GM19328 (cell line): ENCODE measurements around the gene MS4A6E.

Experiments used
- ATAC-seq: cut with Tn5 transposase; IDR thresholded peaks from one replicate; pipeline ENCODE4 v1.9.1; 2021; ENCODE audit warnings: mild to moderate bottlenecking, moderate library complexity; ENCODE audit not compliant: unreplicated experiment

MS4A6E gene

DNA sequence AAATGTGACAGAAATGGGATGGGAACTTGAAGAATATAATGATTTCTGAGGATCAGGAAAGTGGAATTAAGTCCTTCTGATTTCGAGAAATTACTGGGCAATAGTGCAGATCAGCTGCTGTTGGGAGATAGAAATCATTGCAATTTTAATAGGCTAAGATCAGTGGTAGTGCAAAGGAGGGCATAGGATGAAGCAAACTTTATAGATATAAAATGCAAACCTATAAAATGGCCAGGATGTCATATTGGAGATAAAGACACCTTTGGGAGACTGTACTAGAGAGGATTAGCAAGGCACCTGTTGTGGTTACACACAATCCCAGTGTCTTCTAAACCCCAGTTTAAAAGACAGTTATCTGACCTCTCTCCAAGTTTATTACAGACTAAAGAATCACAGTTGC, 44.8 kb downstream of the MS4A6E start:
- ATAC-seq = no peak

GRCh38 chr11:60372767-60373166, 45.7 kb downstream of the MS4A6E start:
- ATAC-seq = no peak

GRCh38 chr11:60375316-60375715, 48.3 kb downstream of the MS4A6E start:
- no peak for ATAC-seq

DNA sequence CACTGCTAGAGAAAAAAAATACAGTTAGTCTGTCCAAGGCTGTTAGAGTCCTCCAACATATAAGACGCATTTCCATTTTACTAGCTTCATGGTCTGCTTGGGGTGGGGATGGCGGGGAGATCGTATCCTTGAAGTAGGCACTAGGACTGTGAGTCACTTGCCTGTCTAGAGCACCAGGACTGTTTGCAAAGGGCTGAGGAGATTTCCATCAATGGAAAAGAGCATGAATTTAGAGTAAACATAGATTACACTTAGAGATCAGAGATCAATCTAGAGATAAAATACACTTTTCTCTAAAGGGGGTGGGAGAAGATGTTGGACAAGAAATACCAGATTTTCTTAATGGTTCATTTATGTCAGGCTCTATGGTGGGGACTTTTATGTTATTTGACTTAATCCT, 49.5 kb downstream of the MS4A6E start:
- ATAC-seq = no peak

DNA sequence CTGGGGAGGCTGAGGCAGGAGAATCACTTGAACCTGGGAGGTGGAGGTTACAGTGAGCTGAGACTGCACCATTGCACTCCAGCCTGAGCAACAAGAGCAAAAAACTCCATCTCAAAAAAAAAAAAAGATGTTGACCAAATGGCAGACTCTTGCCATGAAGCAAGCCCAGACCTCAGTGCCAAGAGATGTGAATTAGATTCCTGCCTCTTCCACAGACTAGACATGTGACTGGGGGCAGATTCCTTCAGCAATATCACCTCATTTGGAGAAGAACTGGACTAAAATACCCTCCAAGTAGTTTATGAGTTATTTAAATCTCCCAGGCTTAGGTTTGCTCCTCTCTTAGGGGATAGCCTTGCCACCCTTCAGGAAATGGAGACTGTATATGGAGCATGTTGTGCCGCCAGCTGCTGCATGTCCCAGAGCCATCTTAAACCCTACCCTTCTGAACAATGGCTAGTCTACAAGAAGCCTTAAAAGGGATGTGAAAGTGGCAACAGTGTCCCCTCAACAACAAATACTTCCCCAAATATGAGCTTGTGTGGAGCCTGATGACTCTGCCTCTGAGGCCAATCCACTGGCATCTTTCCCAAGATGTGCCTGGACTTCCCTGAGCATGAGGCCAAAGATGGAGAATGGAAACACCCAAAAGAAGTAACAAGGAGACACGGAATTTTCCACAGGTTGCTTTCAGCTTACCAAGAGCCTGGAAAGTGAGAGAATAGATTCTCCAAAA, 50.5 kb downstream of the MS4A6E start:
- ATAC-seq = no peak

DNA sequence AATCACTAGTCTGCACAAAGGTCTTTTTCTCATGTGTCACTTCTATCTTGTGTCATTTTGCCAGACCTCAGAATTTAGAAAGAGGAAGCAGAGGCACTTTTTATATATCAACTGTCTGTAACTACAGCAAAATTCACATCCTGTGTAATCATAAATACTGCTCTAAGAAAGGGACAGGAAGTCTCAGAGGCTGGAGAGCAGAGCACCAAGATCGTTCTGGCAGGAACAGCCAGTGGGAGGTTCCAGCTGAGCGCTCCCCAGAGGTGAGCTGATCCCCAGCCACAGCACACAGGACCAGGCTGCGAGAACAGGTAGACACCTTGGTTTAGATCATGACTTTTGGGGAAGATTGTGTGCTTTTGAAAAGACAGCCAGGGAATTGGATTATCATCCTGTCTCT, 51.3 kb downstream of the MS4A6E start, which contains the start of gene MS4A7:
Gene MS4A7, plus strand, starts transcription at position 179 of the 400 bp plus-strand sequence. CDS start 4,610 bp downstream, outside the sequence.
- peak; percentile 93 for ATAC-seq

DNA sequence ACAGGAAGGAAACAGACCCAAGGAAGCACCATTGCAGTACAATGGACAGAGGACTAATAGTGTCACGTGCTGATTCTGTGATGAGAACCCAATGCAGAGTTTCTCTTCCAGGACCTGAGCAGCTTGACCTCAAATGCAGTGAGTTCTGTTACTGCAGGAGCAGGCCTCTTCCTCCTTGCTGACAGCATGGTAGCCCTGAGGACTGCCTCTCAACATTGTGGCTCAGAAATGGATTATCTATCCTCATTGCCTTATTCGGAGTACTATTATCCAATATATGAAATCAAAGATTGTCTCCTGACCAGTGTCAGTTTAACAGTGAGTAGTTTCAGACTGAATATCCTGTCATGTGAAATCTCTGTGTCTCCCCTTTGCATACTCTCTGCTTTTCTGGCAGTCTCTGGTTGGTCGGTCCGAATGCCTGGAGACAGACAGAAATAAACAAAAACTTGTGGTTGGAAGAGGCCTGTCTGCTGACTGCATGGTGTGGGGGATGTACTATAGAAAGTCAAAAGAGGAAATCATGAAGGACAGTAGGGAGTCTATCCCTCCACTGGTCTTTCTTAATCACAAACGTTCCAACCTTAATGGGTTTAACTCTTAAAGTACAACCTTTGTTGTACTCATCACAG, 62.3 kb downstream of the MS4A6E start:
- ATAC-seq = peak; percentile 92

DNA sequence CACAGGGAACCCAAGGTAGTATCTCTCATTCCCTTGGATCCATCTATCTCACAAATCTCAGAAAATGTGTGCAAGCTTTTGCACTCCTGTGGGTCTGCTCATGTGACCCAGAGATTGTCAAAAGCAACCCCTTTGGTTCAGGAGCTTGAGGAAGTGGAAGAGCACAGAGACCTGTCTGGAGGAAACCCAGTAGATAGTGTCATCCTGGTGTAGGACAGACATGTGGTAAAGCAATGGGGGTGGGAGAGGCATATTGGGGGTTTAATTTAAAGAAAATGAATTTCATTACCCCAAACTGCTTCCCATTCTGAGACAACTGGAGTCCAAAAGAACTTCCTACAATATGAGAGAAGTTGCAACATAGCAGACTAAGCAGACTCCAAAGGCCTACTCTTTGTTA, 63.4 kb downstream of the MS4A6E start:
- no peak for ATAC-seq
